Left ventricle myocardium inferior (tissue), 1 donor: Measurements from ENCODE around the gene SPINK5. TPM values are rescaled to one million over a fixed set of nuclear protein-coding genes. Genes with fewer than 3 reads are reported as not detected.
A peak's percentile ranks its signal among the peaks of the same experiment; 100 is the strongest.

ENCODE experiments used
- DNase-seq: peaks from one replicate; pipeline ENCODE4 v3.0.0-alpha.2; 2020
- H3K27ac ChIP-seq: fragments of 200-600 bp; replicated peaks from 2 replicates; pipeline ENCODE4 v1.8.0; 2021
- H3K27me3 ChIP-seq: fragments of 200-600 bp; 2 replicates; pipeline ENCODE4 v1.8.0; 2021; ENCODE audit warnings: low read depth
- H3K36me3 ChIP-seq: fragments of 200-600 bp; 2 replicates; pipeline ENCODE4 v1.8.0; 2021
- H3K4me1 ChIP-seq: fragments of 200-600 bp; 2 replicates; pipeline ENCODE4 v1.8.0; 2021
- H3K4me3 ChIP-seq: fragments of 200-600 bp; 2 replicates; pipeline ENCODE4 v1.8.0; 2021; ENCODE audit warnings: mild to moderate bottlenecking, moderate library complexity
- H3K9me3 ChIP-seq: fragments of 200-600 bp; replicated peaks from 2 replicates; pipeline ENCODE4 v1.8.0; 2021
- CTCF ChIP-seq: fragments of 200-600 bp; IDR thresholded peaks from 2 replicates; pipeline ENCODE4 v1.8.0; 2021; ENCODE audit warnings: antibody characterized with exemption, mild to moderate bottlenecking, borderline replicate concordance
- intact Hi-C: fragments of 100-400 bp; cut with micrococcal nuclease; formaldehyde crosslinking; loops from one replicate; pipeline ENCODE4 v1.11.0; 2022
- total RNA-seq: library from RNA; stranded (reverse); fragmentation: NEBNext Ultra II Directional; extraction: Animal tissue kit (Norgen Biotek cat#: 25700); gene quantifications from one replicate; pipeline ENCODE4 v1.2.1, GENCODE V29; 2021
- donor health status: DM: no; HTN: yes; CAD: no; lungs with severe emphysema.

SPINK5 gene
- total RNA-seq, 1 donor from 2014 or later = 0.47 TPM

GRCh38 chr5:148091991-148092964 lies 28.5 kb downstream of the SPINK5 start:
- Histone ChIP-seq H3K4me3 (no peak overlapping the region), H3K27me3 (no peaks in the 10 kb centered on the region), H3K4me1 (no peaks in the 10 kb centered on the region), H3K27ac (peak overlapping the region; percentile 29), H3K9me3 (no peaks in the 10 kb centered on the region), H3K36me3 (no peaks in the 10 kb centered on the region)
- intact Hi-C loops = no loop called here
- no peak for DNase-seq
- TF ChIP-seq CTCF = no peak

- Histone ChIP-seq H3K4me1 (no peaks in the 10 kb centered on the region), H3K9me3 (no peaks in the 10 kb centered on the region), H3K27ac (no peak overlapping the region), H3K4me3 (no peak overlapping the region), H3K36me3 (no peaks in the 10 kb centered on the region), H3K27me3 (no peaks in the 10 kb centered on the region)
- DNase-seq = no peak
- no peak for TF ChIP-seq CTCF
- intact Hi-C loops = no loop called here
These were observed 30.6 kb downstream of the SPINK5 start for GRCh38 chr5:148094336-148094735.

- H3K4me3 ChIP-seq = no peak overlapping the region
- no peak for TF ChIP-seq CTCF
- intact Hi-C loops = no loop called here
- no peak for DNase-seq
- no peaks in the 10 kb centered on the region for H3K4me1 ChIP-seq
- H3K27ac ChIP-seq = no peak overlapping the region
- no peaks in the 10 kb centered on the region for H3K27me3 ChIP-seq
- no peaks in the 10 kb centered on the region for H3K36me3 ChIP-seq
- H3K9me3 ChIP-seq = no peaks in the 10 kb centered on the region
These were observed 40.4 kb downstream of the SPINK5 start for GRCh38 chr5:148104226-148104625.

- H3K9me3 ChIP-seq = no peaks in the 10 kb centered on the region
- no peak overlapping the region for H3K4me3 ChIP-seq
- no peaks in the 10 kb centered on the region for H3K4me1 ChIP-seq
- TF ChIP-seq CTCF = peak; percentile 44
- no peaks in the 10 kb centered on the region for H3K36me3 ChIP-seq
- H3K27ac ChIP-seq = no peak overlapping the region
- intact Hi-C loops = loop anchor here (5.0 kb wide), 1 partner anchor 155 kb away; no protein-coding TSS in a partner anchor
- no peaks in the 10 kb centered on the region for H3K27me3 ChIP-seq
- no peak for DNase-seq
These were observed 43.8 kb downstream of the SPINK5 start for GRCh38 chr5:148107608-148108007.

DNA sequence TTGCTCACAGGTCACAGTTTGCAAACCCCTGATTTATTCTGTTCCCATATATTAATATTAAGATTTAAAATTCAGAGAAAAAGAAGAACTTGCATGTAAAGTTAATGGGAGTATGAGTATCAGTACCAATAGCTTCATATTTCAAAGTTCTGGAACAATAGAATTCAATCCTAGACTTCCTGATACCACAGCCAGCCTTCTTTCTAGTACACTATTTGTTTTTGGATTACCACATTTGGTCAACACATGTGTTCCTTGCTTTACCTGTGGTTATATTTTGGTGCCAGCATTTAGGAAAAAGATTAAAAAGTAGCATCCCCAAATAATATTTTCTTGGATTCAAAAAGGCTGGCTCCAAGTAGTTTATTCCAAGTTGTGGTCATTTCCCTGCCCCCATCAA lies 49.5 kb downstream of the SPINK5 start:
- TF ChIP-seq CTCF = no peak
- intact Hi-C loops = no loop called here
- Histone ChIP-seq H3K9me3 (no peaks in the 10 kb centered on the region), H3K27ac (no peak overlapping the region), H3K4me1 (peaks cover 5% of the 10 kb centered on the region), H3K27me3 (no peaks in the 10 kb centered on the region), H3K36me3 (no peaks in the 10 kb centered on the region), H3K4me3 (no peak overlapping the region)
- DNase-seq = no peak
